Ectodermal cell (in vitro differentiated cells): ENCODE data around the gene LRMDA.

Experiments used
- H3K27ac ChIP-seq: 2 replicates; pipeline ENCODE4 v1.7.0; 2013; ENCODE audit warnings: mild to moderate bottlenecking, low read depth, low read length; ENCODE audit not compliant: insufficient read depth, poor library complexity, severe bottlenecking
- H3K27me3 ChIP-seq: 2 replicates; pipeline ENCODE4 v1.7.0; 2013; ENCODE audit warnings: mild to moderate bottlenecking, low read length; ENCODE audit not compliant: insufficient read depth, control insufficient read depth, poor library complexity, severe bottlenecking
- H3K36me3 ChIP-seq: one replicate; pipeline ENCODE4 v1.7.0; 2013; ENCODE audit warnings: low read length; ENCODE audit not compliant: control insufficient read depth, insufficient read depth
- H3K4me1 ChIP-seq: one replicate; pipeline ENCODE4 v1.7.0; 2013; ENCODE audit warnings: low read length; ENCODE audit not compliant: control insufficient read depth, insufficient read depth
- H3K4me3 ChIP-seq: 2 replicates; pipeline ENCODE4 v1.7.0; 2013; ENCODE audit warnings: low read depth, low read length, control low read depth; ENCODE audit not compliant: insufficient read depth
- H3K9me3 ChIP-seq: 2 replicates; pipeline ENCODE4 v1.7.0; 2013; ENCODE audit warnings: mild to moderate bottlenecking, low read length, moderate library complexity; ENCODE audit not compliant: control insufficient read depth
- WGBS, 2 experiments: methylation state at CpG; one replicate each; pipeline ENCODE4 v1.1.7; 2013; ENCODE audit warnings: missing lambda C conversion rate in 2 of 2; 5-methylcytosine and 5-hydroxymethylcytosine counted together

Gene LRMDA

DNA sequence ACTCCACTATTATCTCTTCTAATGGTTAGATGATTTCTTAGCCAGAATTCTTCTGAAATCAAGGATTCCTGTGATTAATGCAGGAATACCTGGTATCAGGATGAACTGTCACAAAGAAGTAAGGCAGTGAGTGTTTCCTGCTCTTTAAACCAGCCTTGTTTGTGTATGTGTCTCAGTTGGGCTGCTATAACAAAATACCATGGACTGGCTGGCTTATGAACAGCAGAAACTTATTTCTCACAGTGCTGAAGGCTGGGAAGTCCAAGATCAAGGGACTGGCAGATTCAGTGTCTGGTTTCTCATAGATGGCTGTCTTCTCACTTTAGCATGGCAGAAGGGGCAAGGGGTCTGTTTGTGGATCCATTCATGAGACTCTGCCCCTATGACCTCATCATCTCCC lies 42.7 kb downstream of the LRMDA start:
- no peaks in the 10 kb centered on the region for H3K27me3 ChIP-seq
- no peaks in the 10 kb centered on the region for H3K9me3 ChIP-seq
- no peak overlapping the region for H3K4me3 ChIP-seq
- H3K36me3 ChIP-seq = no peaks in the 10 kb centered on the region
- H3K27ac ChIP-seq = no peak overlapping the region
- H3K4me1 ChIP-seq = no peaks in the 10 kb centered on the region

DNA sequence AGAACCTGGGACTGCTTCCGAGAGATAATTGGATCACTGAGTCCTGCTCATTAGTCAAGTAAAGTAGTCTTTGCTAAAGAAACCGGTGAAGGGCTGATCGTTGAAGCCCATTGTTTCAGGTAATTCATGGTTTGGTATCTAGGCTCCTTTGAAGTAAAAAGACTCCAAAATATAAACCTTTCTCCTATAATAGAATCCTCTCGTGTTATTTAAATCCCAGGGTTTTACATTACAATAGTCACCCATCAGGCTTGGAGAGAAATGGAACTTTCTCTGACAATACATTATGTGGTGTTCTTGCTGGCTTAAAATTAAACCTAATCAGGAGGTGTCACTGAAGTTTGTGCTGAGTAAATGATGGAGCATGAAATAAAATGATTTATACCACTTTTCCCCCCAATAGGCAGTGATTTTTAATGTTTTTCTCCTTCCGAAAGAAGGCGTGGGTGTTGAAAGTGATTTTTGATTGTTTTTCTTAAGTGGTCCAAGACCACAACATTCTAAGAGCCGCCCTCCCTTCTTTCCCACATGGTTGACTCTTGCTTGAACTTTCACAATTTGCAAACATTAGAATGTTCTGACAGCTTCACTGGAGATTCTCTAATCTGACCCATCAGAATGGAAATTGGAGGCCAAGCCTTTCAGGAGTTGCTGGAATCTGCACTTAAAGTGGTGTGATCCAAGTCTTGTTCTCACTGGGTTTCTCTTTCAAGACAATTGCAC lies 44.2 kb downstream of the LRMDA start:
- H3K4me3 ChIP-seq = no peak overlapping the region
- no peaks in the 10 kb centered on the region for H3K9me3 ChIP-seq
- no peaks in the 10 kb centered on the region for H3K36me3 ChIP-seq
- WGBS, 2 experiments = 47% methylated on average over 7 of the region's 7 CpGs
- H3K27me3 ChIP-seq = no peaks in the 10 kb centered on the region
- no peaks in the 10 kb centered on the region for H3K4me1 ChIP-seq
- no peak overlapping the region for H3K27ac ChIP-seq

DNA sequence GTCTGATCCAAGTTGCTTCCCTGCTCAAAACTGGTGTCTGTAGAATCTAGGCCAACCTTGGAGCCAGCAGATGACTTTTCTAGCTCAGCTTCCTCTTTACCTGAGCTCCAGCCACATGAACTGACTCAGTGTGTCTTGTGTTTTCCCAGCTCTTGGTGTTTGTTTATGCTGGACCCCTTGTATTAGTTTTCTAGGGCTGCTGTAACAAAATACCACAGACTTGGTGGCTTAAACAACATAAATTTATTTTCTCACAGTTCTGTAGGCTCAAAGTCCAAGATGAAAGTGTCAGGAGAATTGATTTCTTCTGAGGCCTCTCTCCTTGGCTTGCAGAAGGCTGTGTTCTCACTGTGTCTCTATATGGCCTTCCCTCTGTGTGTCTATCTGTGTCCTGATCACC lies 45.1 kb downstream of the LRMDA start:
- H3K9me3 ChIP-seq = no peaks in the 10 kb centered on the region
- H3K4me3 ChIP-seq = no peak overlapping the region
- H3K36me3 ChIP-seq = no peaks in the 10 kb centered on the region
- H3K4me1 ChIP-seq = no peaks in the 10 kb centered on the region
- no peak overlapping the region for H3K27ac ChIP-seq
- H3K27me3 ChIP-seq = no peaks in the 10 kb centered on the region

DNA sequence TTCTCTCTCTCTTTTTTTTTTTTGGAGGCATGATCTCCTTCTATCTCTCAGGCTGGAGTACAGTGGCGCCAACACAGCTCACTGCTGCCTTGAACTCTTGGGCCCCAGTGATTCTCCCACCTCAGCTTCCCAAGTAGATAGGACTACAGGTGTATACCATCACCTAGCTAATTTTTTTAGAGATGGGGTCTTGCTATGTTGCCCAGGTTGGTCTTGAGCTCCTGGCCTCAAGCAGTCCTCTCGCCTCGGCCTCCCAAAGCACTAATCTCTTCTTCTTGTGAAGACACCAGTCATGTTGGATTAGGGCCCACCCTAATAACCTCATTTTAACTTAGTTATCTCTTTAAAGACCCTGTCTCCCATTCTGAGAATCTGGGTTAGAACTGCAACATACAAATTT lies 45.6 kb downstream of the LRMDA start:
- H3K9me3 ChIP-seq = no peaks in the 10 kb centered on the region
- no peaks in the 10 kb centered on the region for H3K27me3 ChIP-seq
- no peaks in the 10 kb centered on the region for H3K4me1 ChIP-seq
- no peak overlapping the region for H3K4me3 ChIP-seq
- 87 to 93% methylated on average over 3 of the region's 3 CpGs for WGBS, 2 experiments
- H3K27ac ChIP-seq = no peak overlapping the region
- H3K36me3 ChIP-seq = no peaks in the 10 kb centered on the region

DNA sequence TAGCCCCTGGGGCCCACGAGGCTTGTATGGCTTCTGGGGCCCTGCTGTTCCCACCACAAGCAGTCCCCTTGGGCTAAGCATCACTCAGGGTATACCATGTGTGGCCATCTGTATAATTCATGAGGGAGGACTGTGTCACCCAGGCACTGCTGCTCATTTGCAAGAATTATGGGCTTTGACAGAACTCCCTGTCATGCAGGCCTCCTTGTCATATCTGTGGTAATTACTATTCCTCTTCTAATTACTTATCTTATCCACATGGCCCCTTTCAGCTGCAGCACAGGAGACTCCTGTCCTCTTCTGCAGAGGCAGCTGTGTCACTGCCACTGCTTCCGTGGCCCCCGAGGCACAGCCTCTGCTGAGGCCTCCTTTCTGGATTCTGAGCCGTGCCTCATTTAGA lies 46.3 kb downstream of the LRMDA start:
- Histone ChIP-seq H3K27me3 (no peaks in the 10 kb centered on the region), H3K36me3 (no peaks in the 10 kb centered on the region), H3K4me3 (no peak overlapping the region), H3K4me1 (no peaks in the 10 kb centered on the region), H3K27ac (no peak overlapping the region), H3K9me3 (no peaks in the 10 kb centered on the region)
- WGBS, 2 experiments = 84 to 90% methylated on average over 4 of the region's 4 CpGs

DNA sequence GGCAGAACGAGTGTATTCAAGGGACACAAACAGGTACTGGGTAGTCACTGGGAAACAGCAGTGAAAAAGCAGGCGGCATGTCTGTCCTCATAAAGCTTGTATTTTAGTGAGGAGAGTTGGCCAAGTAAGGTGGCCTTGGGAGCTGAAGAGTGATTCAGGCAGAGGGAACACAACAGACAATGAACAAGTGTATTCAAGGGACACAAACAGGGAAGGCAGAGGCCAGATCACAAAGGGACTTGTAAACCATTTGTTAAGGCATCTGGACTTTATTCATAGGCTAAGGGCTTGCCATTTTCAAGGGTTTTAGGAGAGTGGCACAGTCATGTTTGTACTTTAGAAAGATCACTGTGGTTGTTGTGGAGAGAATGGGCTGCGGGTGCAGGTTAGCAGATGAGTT lies 49.0 kb downstream of the LRMDA start:
- WGBS, 2 experiments = 94% methylated on average over 3 of the region's 3 CpGs
- no peak overlapping the region for H3K4me3 ChIP-seq
- H3K36me3 ChIP-seq = no peaks in the 10 kb centered on the region
- no peaks in the 10 kb centered on the region for H3K27me3 ChIP-seq
- H3K9me3 ChIP-seq = no peaks in the 10 kb centered on the region
- no peak overlapping the region for H3K27ac ChIP-seq
- no peaks in the 10 kb centered on the region for H3K4me1 ChIP-seq

DNA sequence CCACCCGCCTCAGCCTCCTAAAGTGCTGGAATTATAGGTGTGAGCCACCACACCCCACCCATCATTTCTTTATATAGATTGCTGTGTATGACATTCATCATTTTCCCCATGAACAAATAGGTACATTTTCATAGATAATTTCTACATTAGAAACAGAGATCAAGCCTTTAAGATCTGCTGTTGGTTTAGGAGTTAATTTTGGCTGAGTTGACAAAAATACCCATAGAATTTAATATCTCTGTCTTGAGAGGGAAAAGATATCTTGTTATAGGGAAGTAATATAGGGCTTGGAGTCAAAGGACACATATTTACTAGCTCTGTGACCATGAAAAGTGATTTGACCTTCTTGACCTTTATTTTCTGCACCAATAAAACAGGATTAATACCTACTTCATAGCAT lies 51.8 kb downstream of the LRMDA start:
- Histone ChIP-seq H3K4me1 (no peaks in the 10 kb centered on the region), H3K27me3 (no peaks in the 10 kb centered on the region), H3K27ac (no peak overlapping the region), H3K9me3 (no peaks in the 10 kb centered on the region), H3K36me3 (no peaks in the 10 kb centered on the region), H3K4me3 (no peak overlapping the region)
- 79% methylated on average over 1 of the region's 1 CpG; no CpG with 5 or more reads in 1 of the 2 experiments for WGBS, 2 experiments

DNA sequence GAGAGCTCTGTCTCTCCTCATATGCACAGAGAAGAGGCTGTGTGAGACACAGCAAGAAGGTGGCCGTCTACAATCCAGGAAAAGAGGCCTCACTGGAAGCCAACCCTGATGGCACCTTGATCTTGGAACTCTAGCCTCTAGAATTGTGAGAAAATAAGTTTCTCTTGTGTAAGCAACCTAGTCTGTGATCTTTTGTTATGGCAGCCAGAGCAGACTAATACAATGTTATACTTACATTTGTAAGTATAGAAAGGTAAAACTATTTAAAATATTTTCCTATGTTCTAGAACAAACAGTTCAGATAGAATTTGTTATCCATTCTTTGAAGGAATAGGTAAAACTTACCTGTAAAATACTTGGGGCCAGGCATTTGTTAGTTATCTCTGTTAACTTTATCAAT lies 53.3 kb downstream of the LRMDA start:
- Histone ChIP-seq H3K9me3 (no peaks in the 10 kb centered on the region), H3K27ac (no peak overlapping the region), H3K36me3 (no peaks in the 10 kb centered on the region), H3K27me3 (no peaks in the 10 kb centered on the region), H3K4me1 (no peaks in the 10 kb centered on the region), H3K4me3 (no peak overlapping the region)
- 95 to 100% methylated on average over 1 of the region's 1 CpG for whole genome bisulfite sequencing, 2 experiments

DNA sequence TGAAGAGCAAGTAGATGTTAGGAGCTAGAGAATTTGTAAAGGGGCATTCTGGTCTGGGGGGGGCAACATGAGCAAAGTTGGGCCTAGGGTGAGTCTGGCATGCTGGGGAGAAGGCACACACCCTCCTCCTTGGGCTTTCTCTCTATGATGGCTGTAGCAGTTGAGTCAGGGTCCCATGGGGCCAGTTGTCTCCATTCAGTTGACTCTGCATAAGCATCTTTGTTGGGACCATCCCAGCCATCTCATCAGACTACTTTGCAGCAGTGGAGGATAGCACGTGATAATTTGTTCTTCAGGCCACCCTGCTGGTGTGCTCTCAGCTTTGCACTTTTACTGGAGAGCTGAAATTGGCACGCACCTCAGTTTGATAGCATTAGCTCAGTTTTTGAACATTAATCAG lies 55.2 kb downstream of the LRMDA start:
- no peak overlapping the region for H3K4me3 ChIP-seq
- no peaks in the 10 kb centered on the region for H3K4me1 ChIP-seq
- H3K27ac ChIP-seq = no peak overlapping the region
- H3K27me3 ChIP-seq = no peaks in the 10 kb centered on the region
- no peaks in the 10 kb centered on the region for H3K36me3 ChIP-seq
- 84 to 90% methylated on average over 2 of the region's 2 CpGs for WGBS, 2 experiments
- H3K9me3 ChIP-seq = no peaks in the 10 kb centered on the region

DNA sequence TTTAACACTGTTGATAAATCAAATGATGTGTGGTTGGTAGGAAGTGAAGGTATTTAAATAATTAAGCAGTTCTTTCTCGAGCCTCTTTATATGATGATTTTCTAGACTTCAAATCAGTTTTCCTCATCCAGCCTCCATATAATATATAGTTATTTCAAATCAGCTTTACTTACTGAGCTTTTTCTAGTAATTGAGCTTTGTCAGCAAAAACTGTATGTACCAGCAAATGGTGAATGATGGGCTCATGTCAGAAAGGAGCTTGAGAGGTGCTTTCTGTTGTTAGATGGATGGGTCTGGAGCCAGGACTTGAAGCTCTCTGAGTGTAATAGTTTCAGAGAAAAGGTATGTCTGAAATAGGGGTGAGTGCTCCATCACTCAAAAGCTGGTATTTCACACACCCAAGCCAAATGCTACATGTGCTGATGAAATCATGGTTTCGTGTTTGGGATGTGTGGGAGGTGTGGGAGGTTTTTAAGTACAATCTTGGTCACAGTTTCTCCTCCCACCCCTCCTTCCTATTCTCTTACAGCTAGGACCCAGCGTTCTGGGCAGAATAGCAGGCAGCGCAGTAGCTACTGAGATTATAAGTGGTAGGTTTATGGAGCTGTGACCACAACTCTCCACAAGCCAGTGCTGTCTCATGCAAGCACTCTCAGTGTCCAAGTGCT lies 55.8 kb downstream of the LRMDA start:
- Histone ChIP-seq H3K9me3 (no peaks in the 10 kb centered on the region), H3K4me1 (no peaks in the 10 kb centered on the region), H3K36me3 (no peaks in the 10 kb centered on the region), H3K4me3 (no peak overlapping the region), H3K27ac (no peak overlapping the region), H3K27me3 (no peaks in the 10 kb centered on the region)
- WGBS, 2 experiments = 88 to 100% methylated on average over 1 to 2 of the region's 4 CpGs
